Mucosa of stomach (tissue), 1 donor: ENCODE data around the gene SCD.
A peak's percentile ranks its signal among the peaks of the same experiment; 100 is the strongest.
"Not testable (repeated sequence)": the region's sequence is repeated elsewhere in the genome, so short reads cannot be mapped to it uniquely, and the experiment has no call there.

Experiments
- H3K27me3 ChIP-seq: one replicate; pipeline ENCODE4 v1.7.0; 2013; ENCODE audit warnings: mild to moderate bottlenecking, low read length; ENCODE audit not compliant: control insufficient read depth, insufficient read depth
- H3K36me3 ChIP-seq: one replicate; pipeline ENCODE4 v1.7.0; 2013; ENCODE audit warnings: low read length; ENCODE audit not compliant: control insufficient read depth, insufficient read depth
- H3K4me1 ChIP-seq: one replicate; pipeline ENCODE4 v1.7.0; 2013; ENCODE audit warnings: mild to moderate bottlenecking, low read length; ENCODE audit not compliant: control insufficient read depth, insufficient read depth
- H3K4me3 ChIP-seq: one replicate; pipeline ENCODE4 v1.7.0; 2013; ENCODE audit warnings: low read length
- H3K9ac ChIP-seq: one replicate; pipeline ENCODE4 v1.7.0; 2013; ENCODE audit warnings: mild to moderate bottlenecking, low read length, moderate library complexity
- H3K9me3 ChIP-seq: one replicate; pipeline ENCODE4 v1.7.0; 2013; ENCODE audit warnings: mild to moderate bottlenecking, low read length, moderate library complexity; ENCODE audit not compliant: control insufficient read depth
- donor health status: Pancreatic carcinoma.

Gene SCD

GRCh38 chr10:100346765-100347567 lies at the start of gene SCD:
TSS of gene SCD (plus strand) at chr10:100347233. CDS start at chr10:100347505, 272 bp downstream.
- no peaks in the 10 kb centered on the region for H3K27me3 ChIP-seq

GRCh38 chr10:100297242-100297641 lies 49.8 kb upstream of the SCD start:
- Histone ChIP-seq H3K9ac (no peak overlapping the region), H3K36me3 (no peaks in the 10 kb centered on the region), H3K27me3 (no peaks in the 10 kb centered on the region), H3K4me1 (no peaks in the 10 kb centered on the region), H3K9me3 (no peaks in the 10 kb centered on the region), H3K4me3 (no peak overlapping the region)

More at GRCh38 chr10:100346765-100347567, at the start of gene SCD:
- Histone ChIP-seq H3K9ac (peak within 1 kb of the TSS; percentile 51), H3K9me3 (no peaks in the 10 kb centered on the region), H3K36me3 (no peaks in the 10 kb centered on the region), H3K4me3 (peak within 1 kb of the TSS; percentile 44), H3K4me1 (peaks cover 33% of the 10 kb centered on the region)

- H3K4me3 ChIP-seq, H3K27me3 ChIP-seq, H3K4me1 ChIP-seq, H3K36me3 ChIP-seq, H3K9ac ChIP-seq, H3K9me3 ChIP-seq: not testable (repeated sequence)
Observed at GRCh38 chr10:100301123-100301522, 45.9 kb upstream of the SCD start.

DNA sequence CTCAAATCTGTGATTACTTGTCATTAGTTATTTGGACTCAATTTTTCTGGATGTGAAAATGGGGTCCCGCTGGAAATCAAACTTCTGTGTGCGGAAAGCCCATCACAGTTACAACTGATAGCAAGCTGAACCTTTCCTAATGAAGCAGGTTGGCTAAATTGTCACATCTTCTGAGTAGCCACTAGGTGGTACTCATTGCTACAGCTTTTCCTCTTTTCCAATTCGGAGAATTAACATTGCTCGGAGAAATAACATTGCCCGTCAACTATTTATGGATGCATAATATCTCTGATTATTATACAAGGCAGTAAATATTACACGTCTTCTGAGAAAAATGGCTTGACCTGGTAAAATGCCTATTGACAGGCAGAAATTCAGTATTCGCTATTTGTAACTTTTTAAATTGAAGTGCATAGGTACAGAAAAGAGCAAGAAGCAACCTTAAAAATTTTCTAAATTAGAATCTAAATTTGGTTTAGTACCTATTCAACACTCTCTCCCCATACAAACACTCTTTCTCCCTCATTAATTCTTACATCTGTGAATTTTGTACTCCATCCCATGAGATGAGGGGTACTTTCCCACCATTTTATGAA lies 43.2 kb upstream of the SCD start:
- no peaks in the 10 kb centered on the region for H3K27me3 ChIP-seq
- no peaks in the 10 kb centered on the region for H3K36me3 ChIP-seq

DNA sequence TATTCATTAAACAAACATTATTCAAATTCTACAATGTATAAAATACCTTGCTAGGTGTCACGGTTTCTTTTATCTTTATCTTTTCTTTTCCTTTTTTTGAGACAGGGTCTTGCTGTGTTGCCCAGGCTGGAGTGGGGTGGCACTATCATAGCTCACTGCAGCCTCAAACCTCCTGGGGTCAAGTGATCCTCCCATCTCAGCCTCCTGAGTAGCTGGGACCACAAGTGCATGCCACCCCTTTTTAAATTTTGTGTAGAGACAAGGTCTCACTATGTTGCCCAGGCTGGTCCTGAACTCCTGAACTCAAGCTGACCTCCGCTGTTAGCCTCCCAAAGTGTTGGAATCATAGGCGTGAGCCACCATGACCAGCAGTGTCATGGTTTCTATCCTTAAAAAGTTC lies 42.6 kb upstream of the SCD start:
- Histone ChIP-seq H3K27me3 (no peaks in the 10 kb centered on the region), H3K9ac (no peak overlapping the region)

More for the DNA sequence above, 43.2 kb upstream of the SCD start:
- Histone ChIP-seq H3K9me3 (no peaks in the 10 kb centered on the region), H3K9ac (no peak overlapping the region), H3K4me3 (no peak overlapping the region), H3K4me1 (no peaks in the 10 kb centered on the region)

GRCh38 chr10:100306861-100307260 lies 40.2 kb upstream of the SCD start:
- Histone ChIP-seq H3K27me3 (no peaks in the 10 kb centered on the region), H3K9me3 (no peaks in the 10 kb centered on the region), H3K9ac (no peak overlapping the region), H3K36me3 (no peaks in the 10 kb centered on the region), H3K4me3 (no peak overlapping the region), H3K4me1 (peaks cover 10% of the 10 kb centered on the region)

More for the DNA sequence above, 42.6 kb upstream of the SCD start:
- Histone ChIP-seq H3K36me3 (no peaks in the 10 kb centered on the region), H3K4me3 (no peak overlapping the region), H3K9me3 (no peaks in the 10 kb centered on the region), H3K4me1 (no peaks in the 10 kb centered on the region)

- H3K9me3 ChIP-seq = no peaks in the 10 kb centered on the region
- peaks cover 19% of the 10 kb centered on the region for H3K4me1 ChIP-seq
- H3K27me3 ChIP-seq = no peaks in the 10 kb centered on the region
- H3K9ac ChIP-seq = no peak overlapping the region
- no peaks in the 10 kb centered on the region for H3K36me3 ChIP-seq
- no peak overlapping the region for H3K4me3 ChIP-seq
Observed at GRCh38 chr10:100307684-100308083, 39.3 kb upstream of the SCD start.

DNA sequence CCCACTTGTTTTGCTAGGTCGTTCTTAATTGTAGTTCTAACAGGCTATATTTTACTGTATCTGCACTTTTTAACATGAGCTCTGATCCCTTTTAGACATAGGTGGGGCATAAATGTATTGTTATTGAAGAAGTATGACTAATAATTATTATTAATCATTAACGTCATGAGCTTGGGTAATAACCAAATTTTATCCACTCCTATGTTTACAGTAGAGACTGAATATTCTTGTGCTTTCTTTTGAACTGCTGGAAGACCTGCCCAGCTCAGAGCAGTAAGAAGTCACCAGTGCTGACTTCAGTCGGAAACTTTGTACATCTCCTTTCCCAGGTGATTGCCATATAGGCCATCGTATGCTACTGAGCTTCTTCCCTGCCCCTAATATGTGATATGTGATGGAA lies 35.7 kb upstream of the SCD start:
- Histone ChIP-seq H3K27me3 (no peaks in the 10 kb centered on the region), H3K4me1 (peaks cover 29% of the 10 kb centered on the region), H3K9ac (no peak overlapping the region), H3K9me3 (no peaks in the 10 kb centered on the region), H3K4me3 (no peak overlapping the region), H3K36me3 (no peaks in the 10 kb centered on the region)

- Histone ChIP-seq H3K27me3 (no peaks in the 10 kb centered on the region), H3K36me3 (no peaks in the 10 kb centered on the region), H3K4me3 (no peak overlapping the region), H3K9me3 (no peaks in the 10 kb centered on the region), H3K4me1 (peaks cover 27% of the 10 kb centered on the region), H3K9ac (no peak overlapping the region)
Observed at GRCh38 chr10:100315615-100316014, 31.4 kb upstream of the SCD start.

DNA sequence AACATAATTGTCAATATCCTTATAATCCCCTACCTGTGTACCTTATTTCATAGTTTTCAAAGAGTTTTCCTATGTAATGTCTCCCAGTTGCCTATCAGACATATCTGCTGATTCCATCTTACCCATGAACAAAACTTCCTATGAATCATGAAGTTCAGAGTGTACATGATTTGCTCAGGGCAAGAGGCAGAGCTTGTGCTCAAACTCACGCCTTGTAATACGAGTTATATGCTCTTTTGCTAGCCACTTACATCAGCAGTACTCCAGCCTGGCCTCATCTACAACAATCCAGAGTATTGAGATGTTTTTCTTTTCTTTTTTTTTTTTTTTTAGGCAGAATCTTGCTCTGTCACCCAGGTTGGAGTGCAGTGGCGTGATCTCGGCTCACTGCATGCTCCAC lies 28.8 kb upstream of the SCD start:
- no peak overlapping the region for H3K4me3 ChIP-seq
- H3K9me3 ChIP-seq = no peaks in the 10 kb centered on the region
- no peak overlapping the region for H3K9ac ChIP-seq
- H3K27me3 ChIP-seq = no peaks in the 10 kb centered on the region
- no peaks in the 10 kb centered on the region for H3K36me3 ChIP-seq
- H3K4me1 ChIP-seq = peaks cover 7% of the 10 kb centered on the region

DNA sequence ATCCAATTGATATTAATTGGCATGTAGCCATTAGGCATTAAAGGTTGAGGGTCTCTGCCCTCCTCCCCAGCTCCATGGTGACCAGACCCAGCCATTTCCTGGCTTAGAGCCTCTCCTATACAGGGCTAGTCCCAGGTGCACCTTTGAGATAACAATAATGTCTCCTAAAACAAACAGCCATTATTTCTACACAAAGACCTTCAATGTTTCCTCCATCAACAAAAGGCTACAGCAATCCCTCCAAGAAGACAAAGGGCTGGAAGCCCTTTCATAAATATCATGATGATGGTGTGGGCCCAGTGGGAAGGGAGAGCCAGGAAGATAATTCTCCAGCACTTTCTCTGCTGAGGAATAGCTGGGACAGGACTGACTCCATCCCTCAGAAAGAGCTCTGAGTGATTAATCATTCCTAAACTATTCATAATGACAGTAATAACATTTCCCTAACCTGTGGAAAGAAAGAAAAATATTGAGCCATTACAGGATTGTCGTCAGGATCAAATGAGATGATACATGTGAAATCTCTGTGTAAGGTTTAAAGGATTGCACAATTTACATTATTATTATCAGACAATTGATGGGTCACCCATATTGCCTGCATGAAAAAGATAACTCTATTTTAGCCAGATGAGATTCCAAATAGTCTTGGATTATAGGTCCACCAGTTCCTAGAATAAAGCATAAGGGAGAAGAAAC lies 27.2 kb upstream of the SCD start:
- H3K9me3 ChIP-seq = no peaks in the 10 kb centered on the region
- H3K4me3 ChIP-seq = no peak overlapping the region
- no peaks in the 10 kb centered on the region for H3K27me3 ChIP-seq
- no peak overlapping the region for H3K9ac ChIP-seq
- H3K4me1 ChIP-seq = no peaks in the 10 kb centered on the region
- no peaks in the 10 kb centered on the region for H3K36me3 ChIP-seq

- H3K9ac ChIP-seq = no peak overlapping the region
- H3K9me3 ChIP-seq = no peaks in the 10 kb centered on the region
- peaks cover 6% of the 10 kb centered on the region for H3K27me3 ChIP-seq
Observed at GRCh38 chr10:100325158-100325557, 21.9 kb upstream of the SCD start.

More at GRCh38 chr10:100325158-100325557, 21.9 kb upstream of the SCD start:
- Histone ChIP-seq H3K36me3 (no peaks in the 10 kb centered on the region), H3K4me3 (no peak overlapping the region), H3K4me1 (peaks cover 12% of the 10 kb centered on the region)
